Testis (tissue), 3 donors: ENCODE measurements around the gene SOX6. TPM values are rescaled to one million over a fixed set of nuclear protein-coding genes. Genes with fewer than 3 reads are reported as not detected.

Experiments used
- DNase-seq: peaks from one replicate; pipeline ENCODE4 v3.0.0-alpha.2; 2019
- H3K27ac ChIP-seq, 2 donors: fragments of 200-600 bp; sonication (generic); one replicate each; pipeline ENCODE4 v1.5.1; 2019
- H3K27me3 ChIP-seq: fragments of 200-600 bp; sonication (generic); one replicate; pipeline ENCODE4 v1.5.1; 2019
- H3K36me3 ChIP-seq: fragments of 200-600 bp; sonication (generic); one replicate; pipeline ENCODE4 v1.5.1; 2017; ENCODE audit warnings: low read depth; ENCODE audit errors: missing control alignments
- H3K4me1 ChIP-seq: fragments of 200-600 bp; sonication (generic); one replicate; pipeline ENCODE4 v1.5.1; 2019
- H3K4me3 ChIP-seq, 2 donors: fragments of 200-600 bp; sonication (generic); one replicate each; pipeline ENCODE4 v1.5.1; 2017 to 2019
- H3K9me3 ChIP-seq: fragments of 200-600 bp; sonication (generic); one replicate; pipeline ENCODE4 v1.5.1; 2017
- CTCF ChIP-seq, 3 experiments: fragments of 450-650 bp in 2 of 3; fragments of 200-600 bp in 1 of 3; sonication (generic) in 1 of 3; IDR thresholded peaks; one replicate each; pipeline ENCODE4 v1.5.1; 2016 to 2019; ENCODE audit warnings: antibody characterized with exemption in 3 of 3, mild to moderate bottlenecking in 2 of 3, moderate library complexity in 1 of 3
- POLR2A ChIP-seq: fragments of 450-650 bp; IDR thresholded peaks from one replicate; pipeline ENCODE4 v1.6.1; 2017; ENCODE audit warnings: antibody characterized with exemption, mild to moderate bottlenecking, moderate library complexity
- WGBS, 2 donors: methylation state at CpG; one replicate each; pipeline ENCODE4 v1.1.5; 2018; 5-methylcytosine and 5-hydroxymethylcytosine counted together
- intact Hi-C: fragments of 100-400 bp; cut with DNase I; formaldehyde crosslinking; loops from one replicate; pipeline ENCODE4 v1.15.1; 2023; ENCODE audit warnings: low total_unique reads
- polyA plus RNA-seq: library from polyadenylated mRNA; stranded (reverse); fragments of 350-450 nt; fragmentation: Illumina TruSeq; extraction: RNeasy Lipid Tissue Mini Kit (QIAGEN cat#74804); gene quantifications from one replicate; pipeline ENCODE4 v1.2.3, GENCODE V29; 2014; ENCODE audit warnings: low read depth, low replicate concordance; ENCODE audit not compliant: insufficient read depth
- total RNA-seq, 2 donors: library from RNA; depleted of rRNA; stranded (reverse); fragments of >200 nt; gene quantifications; one replicate each; pipeline ENCODE4 v1.2.3, GENCODE V29; 2016

Gene SOX6
- total and polyA plus RNA-seq, 3 donors from 2014 or later, result 39.6 to 74.0 (median 52.3) TPM

- peak overlapping the region; percentile 37 to 42 for H3K27ac ChIP-seq
- peak; percentile 24 for DNase-seq
- no peaks in the 10 kb centered on the region for H3K27me3 ChIP-seq
- 60 to 76% methylated on average over 4 of the region's 4 CpGs for WGBS, 2 donors
- intact Hi-C loops, result no loop called here
- peaks cover 21% of the 10 kb centered on the region for H3K4me1 ChIP-seq
- TF ChIP-seq CTCF (IDR thresholded peaks at IDR 0.05) (no peak), POLR2A (no peak)
- no peaks in the 10 kb centered on the region for H3K9me3 ChIP-seq
- no peak overlapping the region for H3K4me3 ChIP-seq
- no peaks in the 10 kb centered on the region for H3K36me3 ChIP-seq
Observed at GRCh38 chr11:16191868-16192240, 164.5 kb downstream of the SOX6 start.

GRCh38 chr11:16191212-16191867 is 165.0 kb downstream of the SOX6 start:
- peak overlapping the region; percentile 37 to 42 for H3K27ac ChIP-seq
- no peaks in the 10 kb centered on the region for H3K36me3 ChIP-seq
- peak; percentile 49 for DNase-seq
- H3K4me1 ChIP-seq, result peaks cover 21% of the 10 kb centered on the region
- TF ChIP-seq POLR2A (no peak), CTCF (IDR thresholded peaks at IDR 0.05) (no peak)
- 83 to 90% methylated on average over 5 of the region's 5 CpGs for WGBS, 2 donors
- intact Hi-C loops, result no loop called here
- no peaks in the 10 kb centered on the region for H3K27me3 ChIP-seq
- no peaks in the 10 kb centered on the region for H3K9me3 ChIP-seq
- H3K4me3 ChIP-seq, result no peak overlapping the region

- Histone ChIP-seq H3K9me3 (no peaks in the 10 kb centered on the region), H3K36me3 (no peaks in the 10 kb centered on the region), H3K4me1 (peaks cover 2% of the 10 kb centered on the region), H3K27me3 (no peaks in the 10 kb centered on the region), H3K27ac (no peak overlapping the region), H3K4me3 (no peak overlapping the region)
- TF ChIP-seq CTCF (IDR thresholded peaks at IDR 0.05), result no peak
- no peak for TF ChIP-seq POLR2A
- WGBS, 2 donors, result 90 to 93% methylated on average over 8 of the region's 8 CpGs
- intact Hi-C loops, result no loop called here
- DNase-seq, result no peak
Observed at GRCh38 chr11:16186680-16187079, 169.7 kb downstream of the SOX6 start.

- H3K27ac ChIP-seq, result no peak overlapping the region
- no peaks in the 10 kb centered on the region for H3K27me3 ChIP-seq
- TF ChIP-seq POLR2A (no peak), CTCF (IDR thresholded peaks at IDR 0.05) (no peak)
- H3K4me3 ChIP-seq, result no peak overlapping the region
- no peaks in the 10 kb centered on the region for H3K36me3 ChIP-seq
- H3K4me1 ChIP-seq, result peaks cover 2% of the 10 kb centered on the region
- no peak for DNase-seq
- intact Hi-C loops, result no loop called here
- H3K9me3 ChIP-seq, result no peaks in the 10 kb centered on the region
Observed at GRCh38 chr11:16185042-16185441, 171.3 kb downstream of the SOX6 start.

- H3K9me3 ChIP-seq, result no peaks in the 10 kb centered on the region
- WGBS, 2 donors, result 43 to 73% methylated on average over 1 of the region's 1 CpG
- DNase-seq, result no peak
- no peak overlapping the region for H3K27ac ChIP-seq
- peaks cover 2% of the 10 kb centered on the region for H3K4me1 ChIP-seq
- intact Hi-C loops, result no loop called here
- no peaks in the 10 kb centered on the region for H3K36me3 ChIP-seq
- no peak overlapping the region for H3K4me3 ChIP-seq
- no peaks in the 10 kb centered on the region for H3K27me3 ChIP-seq
- no peak for TF ChIP-seq CTCF (IDR thresholded peaks at IDR 0.05)
- no peak for TF ChIP-seq POLR2A
Observed at GRCh38 chr11:16184588-16184987, 171.8 kb downstream of the SOX6 start.
